KMS-11 (cell line): ENCODE measurements around the gene DNAJC16.
A peak's percentile ranks its signal among the peaks of the same experiment; 100 is the strongest.

ENCODE experiments used
- H2AFZ ChIP-seq: fragments of 200-600 bp; sonication (generic); 2 replicates; pipeline ENCODE4 v1.6.1; 2016; ENCODE audit warnings: antibody characterized with exemption, mixed run types, low read depth
- H3K27ac ChIP-seq: fragments of 200-600 bp; sonication (generic); 2 replicates; pipeline ENCODE4 v1.6.1; 2016; ENCODE audit warnings: mild to moderate bottlenecking, mixed run types
- H3K27me3 ChIP-seq: fragments of 200-600 bp; sonication (generic); 2 replicates; pipeline ENCODE4 v1.6.1; 2017; ENCODE audit warnings: mild to moderate bottlenecking, low read depth, mixed run types, moderate library complexity; ENCODE audit not compliant: insufficient read depth
- H3K36me3 ChIP-seq: fragments of 200-600 bp; sonication (generic); 2 replicates; pipeline ENCODE4 v1.6.1; 2017; ENCODE audit warnings: mild to moderate bottlenecking, mixed run types; ENCODE audit not compliant: insufficient read depth
- H3K4me1 ChIP-seq: fragments of 200-600 bp; sonication (generic); 2 replicates; pipeline ENCODE4 v1.6.1; 2016; ENCODE audit warnings: mild to moderate bottlenecking, low read depth, mixed run types; ENCODE audit not compliant: poor library complexity, severe bottlenecking
- H3K4me2 ChIP-seq: fragments of 200-600 bp; sonication (generic); 2 replicates; pipeline ENCODE4 v1.7.0; 2016; ENCODE audit warnings: mild to moderate bottlenecking, mixed run types
- H3K4me3 ChIP-seq: fragments of 200-600 bp; sonication (generic); IDR thresholded peaks from 2 replicates; pipeline ENCODE4 v1.6.1; 2017; ENCODE audit warnings: low read depth, low read length, mixed read lengths; ENCODE audit not compliant: insufficient read depth
- H3K79me2 ChIP-seq: fragments of 200-600 bp; sonication (generic); 2 replicates; pipeline ENCODE4 v1.6.1; 2016; ENCODE audit warnings: low read depth, mixed run types; ENCODE audit not compliant: insufficient read depth
- H3K9ac ChIP-seq: fragments of 200-600 bp; sonication (generic); 2 replicates; pipeline ENCODE4 v1.6.1; 2016; ENCODE audit warnings: mild to moderate bottlenecking, mixed run types
- H4K20me1 ChIP-seq: fragments of 200-600 bp; sonication (generic); 2 replicates; pipeline ENCODE4 v1.6.1; 2016; ENCODE audit warnings: mild to moderate bottlenecking, mixed run types; ENCODE audit not compliant: insufficient read depth
- TF ChIP-seq, protein P1 (sequence below): fragments of 200-600 bp; sonication (generic); conservative IDR thresholded peaks from 2 replicates; pipeline ENCODE4 v1.6.1; 2017; ENCODE audit warnings: low read depth, mild to moderate bottlenecking, antibody characterized with exemption, low read length, moderate library complexity, mixed read lengths

DNAJC16 gene

DNA sequence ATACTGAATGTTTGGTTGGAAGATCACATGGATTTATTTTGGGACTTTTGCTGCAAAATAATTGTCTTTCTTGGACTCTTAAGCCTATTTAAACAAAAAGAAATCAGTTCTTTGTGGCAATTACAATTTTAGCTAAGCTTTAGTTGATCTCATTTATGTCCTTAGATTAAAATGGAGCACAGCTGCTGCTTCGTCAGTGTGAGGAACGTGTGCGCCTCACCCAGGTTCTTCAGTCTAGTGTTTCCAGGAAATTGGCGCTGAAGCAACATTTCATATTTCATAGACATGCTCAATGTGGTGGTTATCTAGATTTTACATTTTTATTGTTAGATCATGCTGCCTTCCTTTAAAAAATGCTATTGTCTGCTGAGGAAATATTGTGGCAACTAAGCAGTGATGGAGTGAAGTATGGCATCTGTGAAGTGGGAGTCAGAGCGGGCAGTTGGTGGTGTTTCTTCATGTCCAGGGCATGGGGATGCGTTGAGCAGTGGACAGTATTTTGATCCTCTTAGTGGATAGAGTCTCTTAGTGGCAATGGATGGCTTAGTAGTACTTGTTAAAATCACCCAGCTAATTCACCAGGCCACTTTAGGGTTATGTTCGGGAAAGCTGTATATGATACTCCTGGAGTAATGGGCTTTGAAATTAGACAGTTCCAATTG lies 96.2 kb downstream of the DNAJC16 start:
- no peak overlapping the region for H3K9ac ChIP-seq
- no peaks in the 10 kb centered on the region for H3K27me3 ChIP-seq
- H3K79me2 ChIP-seq: peaks cover 94% of the 10 kb centered on the region
- 0 out of 2 replicates have a peak, but pooled peaks cover 3% of the 10 kb centered on the region for H3K36me3 ChIP-seq
- no peak overlapping the region for H3K27ac ChIP-seq
- TF ChIP-seq, protein P1, sequence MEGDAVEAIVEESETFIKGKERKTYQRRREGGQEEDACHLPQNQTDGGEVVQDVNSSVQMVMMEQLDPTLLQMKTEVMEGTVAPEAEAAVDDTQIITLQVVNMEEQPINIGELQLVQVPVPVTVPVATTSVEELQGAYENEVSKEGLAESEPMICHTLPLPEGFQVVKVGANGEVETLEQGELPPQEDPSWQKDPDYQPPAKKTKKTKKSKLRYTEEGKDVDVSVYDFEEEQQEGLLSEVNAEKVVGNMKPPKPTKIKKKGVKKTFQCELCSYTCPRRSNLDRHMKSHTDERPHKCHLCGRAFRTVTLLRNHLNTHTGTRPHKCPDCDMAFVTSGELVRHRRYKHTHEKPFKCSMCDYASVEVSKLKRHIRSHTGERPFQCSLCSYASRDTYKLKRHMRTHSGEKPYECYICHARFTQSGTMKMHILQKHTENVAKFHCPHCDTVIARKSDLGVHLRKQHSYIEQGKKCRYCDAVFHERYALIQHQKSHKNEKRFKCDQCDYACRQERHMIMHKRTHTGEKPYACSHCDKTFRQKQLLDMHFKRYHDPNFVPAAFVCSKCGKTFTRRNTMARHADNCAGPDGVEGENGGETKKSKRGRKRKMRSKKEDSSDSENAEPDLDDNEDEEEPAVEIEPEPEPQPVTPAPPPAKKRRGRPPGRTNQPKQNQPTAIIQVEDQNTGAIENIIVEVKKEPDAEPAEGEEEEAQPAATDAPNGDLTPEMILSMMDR: no peak
- H3K4me2 ChIP-seq: no peak overlapping the region
- H2AFZ ChIP-seq: no peak overlapping the region
- H3K4me3 ChIP-seq: no peak overlapping the region
- peaks cover 85% of the 10 kb centered on the region for H3K4me1 ChIP-seq
- H4K20me1 ChIP-seq: peaks cover 13% of the 10 kb centered on the region; the same call in 1 of the 2 replicates

DNA sequence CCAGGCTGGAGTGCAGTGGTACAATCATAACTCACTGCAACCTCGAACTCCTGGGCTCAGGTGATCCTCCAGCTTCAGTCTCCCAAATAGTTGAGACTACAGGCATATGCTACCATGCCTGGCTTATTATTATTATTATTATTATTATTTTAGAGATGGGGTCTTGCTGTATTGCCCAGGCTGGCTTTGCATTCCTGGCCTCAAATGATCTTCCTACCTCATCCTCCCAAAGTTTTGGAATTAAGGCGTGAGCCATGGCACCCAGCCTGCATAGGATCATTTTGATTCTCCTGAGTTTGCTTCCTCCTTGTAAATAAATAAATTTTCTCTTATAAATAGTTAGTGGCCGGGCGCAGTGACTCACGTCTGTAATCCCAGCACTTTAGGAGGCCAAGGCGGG lies 96.8 kb downstream of the DNAJC16 start:
- peaks cover 13% of the 10 kb centered on the region; the same call in 1 of the 2 replicates for H4K20me1 ChIP-seq
- H2AFZ ChIP-seq: no peak overlapping the region
- no peaks in the 10 kb centered on the region for H3K27me3 ChIP-seq
- TF ChIP-seq, protein P1: no peak
- H3K4me1 ChIP-seq: peaks cover 89% of the 10 kb centered on the region
- no peak overlapping the region for H3K4me2 ChIP-seq
- H3K27ac ChIP-seq: no peak overlapping the region
- peaks cover 94% of the 10 kb centered on the region for H3K79me2 ChIP-seq
- H3K36me3 ChIP-seq: 0 out of 2 replicates have a peak, but pooled peaks cover 3% of the 10 kb centered on the region
- H3K4me3 ChIP-seq: no peak overlapping the region
- no peak overlapping the region for H3K9ac ChIP-seq

DNA sequence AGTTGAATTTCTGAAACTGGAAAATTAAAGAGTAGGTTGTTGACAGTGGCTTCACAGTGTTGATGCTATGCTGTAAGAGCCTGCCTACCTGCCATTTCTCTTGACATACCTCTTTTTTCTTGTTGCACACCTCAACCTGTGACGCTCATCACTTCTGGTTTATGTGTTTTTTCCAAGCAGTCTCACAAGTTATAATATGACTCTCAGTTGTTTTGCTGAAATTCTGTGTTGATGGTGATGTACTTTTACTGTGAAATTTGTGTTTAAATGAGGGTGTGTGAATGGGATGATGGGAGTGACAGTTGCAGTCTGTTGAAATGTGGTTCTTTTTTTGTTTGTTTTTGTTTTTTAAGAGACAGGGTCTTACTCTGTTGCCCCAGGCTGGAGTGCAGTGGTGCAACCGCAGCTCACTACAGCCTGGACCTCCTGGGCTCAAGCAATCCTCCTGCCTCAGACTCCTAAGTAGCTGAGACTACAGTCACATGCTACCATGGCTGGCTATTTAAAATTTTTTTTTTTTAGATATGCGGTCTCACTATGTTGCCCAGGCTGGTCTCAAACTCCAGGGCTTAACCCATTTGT lies 97.6 kb downstream of the DNAJC16 start:
- Histone ChIP-seq H2AFZ (no peak overlapping the region), H3K27me3 (no peaks in the 10 kb centered on the region), H3K27ac (no peak overlapping the region), H3K36me3 (0 out of 2 replicates have a peak, but pooled peaks cover 3% of the 10 kb centered on the region), H3K4me3 (no peak overlapping the region), H3K9ac (no peak overlapping the region), H3K79me2 (peaks cover 94% of the 10 kb centered on the region), H3K4me1 (peaks cover 86% of the 10 kb centered on the region), H4K20me1 (peaks cover 10% of the 10 kb centered on the region; the same call in 1 of the 2 replicates), H3K4me2 (no peak overlapping the region)
- TF ChIP-seq, protein P1: no peak

DNA sequence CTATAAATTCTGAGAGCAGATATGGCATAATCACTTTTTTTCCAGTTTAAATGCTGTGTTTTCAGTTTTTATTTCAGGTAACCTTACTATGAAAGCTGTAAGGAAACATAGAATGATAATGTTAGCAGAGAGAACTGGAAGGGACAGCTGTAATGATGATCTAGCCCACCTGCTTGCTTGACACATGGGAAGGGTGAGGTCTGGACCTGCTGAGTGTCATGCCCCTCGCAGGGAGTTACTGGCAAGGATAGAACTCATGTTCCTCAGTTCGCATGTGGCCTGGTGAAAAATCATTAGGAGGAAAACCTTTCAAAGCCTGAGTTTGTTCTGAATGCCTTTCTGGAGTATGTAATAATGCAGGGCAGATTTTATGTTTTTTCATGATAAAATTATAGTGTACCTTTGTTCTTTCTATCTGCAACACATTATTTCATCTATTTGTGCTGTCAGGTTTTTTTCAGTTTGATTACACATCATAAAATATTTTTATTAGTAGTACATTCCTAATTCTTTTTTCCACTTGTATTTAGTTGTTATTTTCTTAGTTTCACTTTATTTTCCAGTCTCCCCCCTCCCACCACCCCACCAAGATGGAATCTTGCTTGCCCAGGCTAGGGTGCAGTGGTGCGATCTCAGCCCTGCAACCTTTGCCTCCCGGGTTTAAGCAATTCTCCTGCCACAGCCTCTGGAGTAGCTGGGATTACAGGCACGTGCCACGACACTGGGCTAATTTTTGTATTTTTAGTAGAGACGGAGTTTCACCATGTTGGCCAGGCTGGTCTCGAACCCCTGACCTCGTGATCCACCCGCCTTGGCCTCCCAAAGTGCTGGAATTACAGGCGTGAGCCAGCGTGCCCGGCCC lies 98.6 kb downstream of the DNAJC16 start:
- Histone ChIP-seq H4K20me1 (peaks cover 10% of the 10 kb centered on the region; the same call in 1 of the 2 replicates), H3K79me2 (peaks cover 93% of the 10 kb centered on the region), H3K27ac (no peak overlapping the region), H3K4me1 (peaks cover 76% of the 10 kb centered on the region), H3K27me3 (no peaks in the 10 kb centered on the region), H3K36me3 (peaks cover 3% of the 10 kb centered on the region; the same call in 1 of the 2 replicates), H3K9ac (no peak overlapping the region), H3K4me2 (peak overlapping the region; percentile 53), H2AFZ (no peak overlapping the region), H3K4me3 (no peak overlapping the region)
- TF ChIP-seq, protein P1: no peak
